Measurements from ENCODE around the gene CRADD. TPM values are rescaled to one million over a fixed set of nuclear protein-coding genes. Genes with fewer than 3 reads are reported as not detected.

CRADD gene
- total RNA-seq, 2 experiments from 2014 or later: 10.1 to 11.8 TPM

DNA sequence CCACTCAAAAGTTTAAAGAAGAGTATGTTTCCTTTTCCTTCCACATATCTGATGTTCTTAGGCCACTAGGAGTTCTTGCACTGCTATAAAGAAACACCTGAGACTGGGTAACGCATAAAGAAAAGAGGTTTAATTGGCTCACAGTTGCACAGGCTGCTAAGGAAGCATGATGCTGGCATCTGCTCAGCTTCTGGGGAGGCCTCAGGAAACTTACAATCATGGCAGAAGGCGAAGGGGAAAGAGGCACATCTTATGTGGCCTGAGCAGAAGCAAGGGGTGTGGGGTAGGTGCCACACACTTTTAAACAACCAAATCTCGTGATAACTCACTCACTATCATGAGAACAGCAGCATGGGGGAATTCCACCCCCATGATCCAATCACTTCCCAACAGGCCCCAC is 7.7 kb upstream of the CRADD start:
- POLR2A ChIA-PET: no interaction called here
- CTCF ChIA-PET: no interaction called here

GRCh38 chr12:93670104-93670503 is 7.1 kb upstream of the CRADD start:
- ChIA-PET POLR2A (no interaction called here), CTCF (interaction anchor here (1.0 kb wide), 1 partner anchor 97 kb away, joined by 5 read pairs; no protein-coding TSS in a partner anchor)

DNA sequence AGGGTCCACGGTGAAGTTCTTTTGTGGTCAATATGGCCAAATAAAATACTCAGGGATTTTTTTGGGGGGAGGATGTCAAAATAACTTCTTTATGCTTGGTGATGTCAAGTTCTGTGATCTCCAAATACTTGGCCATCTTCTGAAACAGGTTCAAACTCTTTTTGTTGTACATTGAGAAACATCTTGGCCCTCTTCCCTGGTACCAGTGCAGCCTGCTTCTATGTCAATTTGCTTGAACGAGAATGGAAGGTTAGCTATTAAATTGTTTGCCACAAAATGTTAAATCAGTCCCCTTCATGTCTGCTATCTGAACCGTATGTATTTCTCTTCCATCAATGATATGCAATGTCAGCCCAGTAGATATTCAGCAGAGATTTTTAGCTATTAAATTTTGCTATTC is 6.1 kb upstream of the CRADD start:
- POLR2A ChIA-PET: no interaction called here
- CTCF ChIA-PET: no interaction called here

DNA sequence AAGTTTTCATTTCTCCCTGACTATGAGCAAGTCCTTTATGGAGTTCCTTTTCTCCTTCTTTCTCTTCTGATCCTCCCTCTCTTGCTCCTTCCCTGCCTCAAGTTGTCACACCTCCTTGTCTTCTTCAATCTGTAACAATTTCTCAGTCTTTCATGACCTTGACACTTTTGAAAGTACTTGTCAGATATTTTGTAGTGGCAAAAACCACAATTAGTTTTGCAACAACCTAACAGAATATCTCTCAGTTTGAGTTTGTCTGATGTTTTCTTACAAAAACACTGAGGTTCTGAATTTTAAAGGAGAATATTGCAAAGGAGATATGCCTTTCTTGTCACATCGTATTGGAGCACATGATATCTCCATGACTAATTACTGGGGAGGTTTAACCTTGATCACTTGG is 4.1 kb upstream of the CRADD start:
- ChIA-PET CTCF (no interaction called here), POLR2A (no interaction called here)

DNA sequence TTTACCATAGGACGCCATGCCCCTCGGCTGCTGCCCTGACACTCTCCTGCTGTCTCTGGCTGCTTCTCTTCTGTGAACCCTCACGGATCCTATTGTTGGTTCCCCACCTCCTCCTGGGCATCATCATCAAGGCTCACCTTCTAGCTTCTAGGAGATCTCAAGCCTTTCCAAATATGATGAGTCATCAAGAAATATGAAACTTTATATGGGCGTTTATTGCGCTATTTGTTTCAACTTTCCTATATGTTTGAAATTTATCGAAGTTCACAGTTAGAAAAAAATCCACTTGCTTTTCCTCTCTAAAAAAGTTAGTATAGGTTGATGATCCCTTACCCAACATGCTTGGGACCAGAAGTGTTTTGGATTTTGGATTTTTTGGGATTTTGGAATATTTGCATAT is 2.8 kb upstream of the CRADD start:
- CTCF ChIA-PET: no interaction called here
- POLR2A ChIA-PET: interaction anchor here (0.6 kb wide), 1 partner anchor 706 kb away, joined by 5 read pairs; no protein-coding TSS in a partner anchor

DNA sequence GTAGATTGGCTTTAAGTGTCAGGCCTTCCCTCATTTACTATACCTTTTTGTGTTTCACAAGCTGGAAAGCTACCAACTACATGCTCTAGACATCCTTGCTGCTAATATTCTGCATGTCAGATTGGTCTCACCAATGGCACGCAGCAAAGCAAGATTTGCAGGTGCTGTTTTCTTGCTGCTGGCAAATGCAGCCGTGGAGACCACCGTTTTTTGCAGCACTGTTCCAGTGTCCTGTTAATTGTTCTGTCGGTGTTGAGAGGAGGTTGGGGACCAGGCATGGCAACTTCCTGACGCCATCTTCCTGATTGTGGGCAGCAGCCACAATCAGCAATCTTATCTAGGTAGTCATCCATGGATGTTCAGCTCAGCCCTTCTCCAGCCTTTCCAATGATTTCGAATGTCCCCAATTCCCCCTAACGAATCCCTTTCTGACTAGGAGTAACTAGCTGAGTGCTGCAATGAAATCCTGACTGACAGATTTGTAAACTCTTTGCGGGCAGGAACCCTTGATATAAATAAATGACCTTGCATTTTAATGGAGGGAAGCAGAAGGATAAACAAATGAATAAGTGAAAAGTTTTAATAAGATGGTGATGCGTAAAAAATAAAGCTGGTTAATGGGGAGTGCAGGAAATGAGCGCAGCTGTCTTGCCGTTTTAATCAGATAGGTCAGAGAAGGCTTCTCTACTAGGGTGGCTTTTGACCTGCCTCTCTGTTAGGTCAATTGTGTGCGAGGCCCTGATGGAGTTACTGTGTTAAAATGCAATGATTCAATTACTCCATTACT is 574 bp upstream of the CRADD start:
- ChIA-PET POLR2A (interaction anchor here (1.0 kb wide), 1 partner anchor 1327 kb away, joined by 3 read pairs; no protein-coding TSS in a partner anchor), CTCF (interaction anchor here (0.6 to 1.4 kb wide), 4 partner anchors 107 to 425 kb away, joined by 3 to 5 read pairs (median 4); no protein-coding TSS in a partner anchor)

GRCh38 chr12:93678779-93679178 is 1.6 kb downstream of the CRADD start:
- POLR2A ChIA-PET: interaction anchor here (1.3 kb wide), 1 partner anchor 63 kb away, joined by 4 read pairs; no protein-coding TSS in a partner anchor
- CTCF ChIA-PET: interaction anchor here (0.6 to 1.5 kb wide), 3 partner anchors 109 to 585 kb away, joined by 3 to 4 read pairs (median 4); no protein-coding TSS in a partner anchor

- POLR2A ChIA-PET: interaction anchor here (1.3 kb wide), 1 partner anchor 63 kb away, joined by 4 read pairs; no protein-coding TSS in a partner anchor
- CTCF ChIA-PET: interaction anchor here (0.6 to 1.5 kb wide), 3 partner anchors 110 to 585 kb away, joined by 3 to 4 read pairs (median 4); no protein-coding TSS in a partner anchor
Measured at GRCh38 chr12:93679308-93679925, 2.2 kb downstream of the CRADD start.

- CTCF ChIA-PET: interaction anchor here (1.2 kb wide), 1 partner anchor 422 kb away, joined by 4 read pairs; no protein-coding TSS in a partner anchor
Measured at GRCh38 chr12:93680006-93680405, 2.8 kb downstream of the CRADD start.

GRCh38 chr12:93682846-93683261 is 5.7 kb downstream of the CRADD start:
- POLR2A ChIA-PET: interaction anchor here (0.5 kb wide), 1 partner anchor 898 kb away, joined by 6 read pairs; no protein-coding TSS in a partner anchor
- CTCF ChIA-PET: no interaction called here

More at GRCh38 chr12:93680006-93680405, 2.8 kb downstream of the CRADD start:
- POLR2A ChIA-PET: no interaction called here

- POLR2A ChIA-PET: interaction anchor here (0.5 kb wide), 1 partner anchor 899 kb away, joined by 6 read pairs; no protein-coding TSS in a partner anchor
- CTCF ChIA-PET: no interaction called here
Measured at GRCh38 chr12:93683410-93683809, 6.2 kb downstream of the CRADD start.

DNA sequence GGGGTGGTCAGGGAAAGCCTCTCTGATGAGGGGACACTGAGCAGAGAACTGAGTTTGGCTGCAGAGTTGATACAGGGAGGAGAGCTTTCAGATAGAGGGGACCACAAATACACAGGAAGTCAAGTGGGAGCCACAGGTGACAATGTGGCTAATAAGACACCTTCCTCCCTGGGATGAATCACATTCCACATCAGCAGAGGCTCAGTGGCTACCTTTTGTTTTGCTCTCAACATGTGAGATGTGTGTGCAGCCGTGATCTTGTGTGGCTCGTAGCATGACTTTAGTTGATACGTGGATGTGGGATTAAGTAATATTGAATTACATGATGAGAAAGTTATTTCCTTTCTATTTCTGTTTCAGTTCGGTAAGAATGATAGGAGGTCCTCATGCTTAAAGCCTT is 7.5 kb downstream of the CRADD start:
- ChIA-PET CTCF (no interaction called here), POLR2A (no interaction called here)

- ChIA-PET CTCF (interaction anchor here (0.7 kb wide), 1 partner anchor 416 kb away, joined by 3 read pairs; no protein-coding TSS in a partner anchor), POLR2A (interaction anchor here (0.7 kb wide), 1 partner anchor 505 kb away, joined by 12 read pairs; no protein-coding TSS in a partner anchor)
Measured at GRCh38 chr12:93686572-93687356, 9.6 kb downstream of the CRADD start.

DNA sequence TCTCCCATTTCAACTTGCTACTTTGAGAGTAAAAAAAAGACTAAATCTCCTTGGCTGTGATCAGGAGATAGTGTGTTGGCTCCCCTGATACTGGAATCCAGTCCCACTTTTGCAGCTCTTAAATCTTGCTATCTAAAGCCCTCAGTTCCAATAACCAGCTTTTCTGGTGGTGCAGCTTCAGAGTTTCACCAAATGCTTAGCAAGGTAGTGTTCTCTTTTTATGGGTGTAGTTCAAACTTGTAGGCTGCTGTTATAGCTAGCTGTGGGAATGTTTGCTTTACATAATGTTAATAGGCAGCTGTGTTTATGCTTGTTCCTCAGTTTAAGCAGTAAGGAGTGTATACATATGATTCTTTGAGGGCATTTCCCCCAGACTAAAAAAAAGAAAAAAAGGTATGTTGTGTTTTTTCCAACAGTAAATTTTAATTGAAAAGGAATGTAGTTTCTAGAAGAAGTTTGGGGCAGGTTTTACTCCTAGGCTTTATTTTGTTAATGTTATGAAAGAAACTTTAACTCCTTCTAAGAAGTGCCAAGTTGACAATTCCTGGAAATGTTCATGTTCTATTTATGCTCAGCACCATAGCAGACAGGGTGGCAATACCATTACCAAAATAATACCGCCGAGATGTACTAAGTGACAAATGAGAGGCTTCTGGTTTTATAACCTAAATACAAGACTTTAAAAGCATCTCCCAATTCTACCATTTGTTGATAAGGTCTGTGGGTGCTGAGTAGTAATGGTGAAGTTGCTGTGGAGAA is 12.1 kb downstream of the CRADD start:
- CTCF ChIA-PET: interaction anchor here (0.5 kb wide), 1 partner anchor 14 kb away, joined by 3 read pairs; no protein-coding TSS in a partner anchor
- POLR2A ChIA-PET: no interaction called here

DNA sequence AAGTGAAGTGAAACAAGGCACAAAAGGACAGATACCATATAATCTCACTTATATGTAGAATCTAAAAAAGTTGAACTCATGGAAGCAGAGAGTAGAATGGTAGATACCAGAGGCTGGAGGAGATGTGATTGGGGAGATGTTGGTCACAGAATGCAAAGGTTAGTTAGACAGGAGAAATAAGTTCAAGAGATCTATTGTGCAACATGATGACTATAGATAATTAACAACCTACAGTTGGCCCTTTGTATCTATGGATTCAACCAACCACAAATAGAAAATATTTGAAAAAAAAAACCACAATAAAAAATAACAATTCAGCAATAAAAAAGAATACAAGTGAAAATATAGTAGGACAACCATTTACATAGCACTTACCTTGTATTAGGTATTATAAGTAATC is 19.3 kb downstream of the CRADD start:
- ChIA-PET CTCF (no interaction called here), POLR2A (no interaction called here)

GRCh38 chr12:93698307-93699092 is 21.3 kb downstream of the CRADD start:
- ChIA-PET POLR2A (no interaction called here), CTCF (no interaction called here)

GRCh38 chr12:93699271-93700145 is 22.3 kb downstream of the CRADD start:
- CTCF ChIA-PET: no interaction called here
- POLR2A ChIA-PET: no interaction called here
